IPS-18a (cell line): ENCODE data around the gene RPS3.

Experiments
- H3K27ac ChIP-seq: one replicate; pipeline ENCODE4 v1.5.1; 2013; ENCODE audit warnings: low read length
- H3K27me3 ChIP-seq: one replicate; pipeline ENCODE4 v1.6.1; 2013; ENCODE audit warnings: mild to moderate bottlenecking, low read length; ENCODE audit not compliant: control insufficient read depth, insufficient read depth
- H3K36me3 ChIP-seq: one replicate; pipeline ENCODE4 v1.6.1; 2013; ENCODE audit warnings: low read depth, low read length; ENCODE audit not compliant: control insufficient read depth
- H3K4me1 ChIP-seq: one replicate; pipeline ENCODE4 v1.6.1; 2013; ENCODE audit warnings: low read depth, low read length; ENCODE audit not compliant: control insufficient read depth
- H3K4me3 ChIP-seq: one replicate; pipeline ENCODE4 v1.5.1; 2013; ENCODE audit warnings: low read length
- H3K9ac ChIP-seq: one replicate; pipeline ENCODE4 v1.6.1; 2013; ENCODE audit warnings: mild to moderate bottlenecking, low read length, moderate library complexity
- H3K9me3 ChIP-seq: one replicate; pipeline ENCODE4 v1.6.1; 2013; ENCODE audit warnings: low read depth, low read length; ENCODE audit not compliant: control insufficient read depth

Gene RPS3

DNA sequence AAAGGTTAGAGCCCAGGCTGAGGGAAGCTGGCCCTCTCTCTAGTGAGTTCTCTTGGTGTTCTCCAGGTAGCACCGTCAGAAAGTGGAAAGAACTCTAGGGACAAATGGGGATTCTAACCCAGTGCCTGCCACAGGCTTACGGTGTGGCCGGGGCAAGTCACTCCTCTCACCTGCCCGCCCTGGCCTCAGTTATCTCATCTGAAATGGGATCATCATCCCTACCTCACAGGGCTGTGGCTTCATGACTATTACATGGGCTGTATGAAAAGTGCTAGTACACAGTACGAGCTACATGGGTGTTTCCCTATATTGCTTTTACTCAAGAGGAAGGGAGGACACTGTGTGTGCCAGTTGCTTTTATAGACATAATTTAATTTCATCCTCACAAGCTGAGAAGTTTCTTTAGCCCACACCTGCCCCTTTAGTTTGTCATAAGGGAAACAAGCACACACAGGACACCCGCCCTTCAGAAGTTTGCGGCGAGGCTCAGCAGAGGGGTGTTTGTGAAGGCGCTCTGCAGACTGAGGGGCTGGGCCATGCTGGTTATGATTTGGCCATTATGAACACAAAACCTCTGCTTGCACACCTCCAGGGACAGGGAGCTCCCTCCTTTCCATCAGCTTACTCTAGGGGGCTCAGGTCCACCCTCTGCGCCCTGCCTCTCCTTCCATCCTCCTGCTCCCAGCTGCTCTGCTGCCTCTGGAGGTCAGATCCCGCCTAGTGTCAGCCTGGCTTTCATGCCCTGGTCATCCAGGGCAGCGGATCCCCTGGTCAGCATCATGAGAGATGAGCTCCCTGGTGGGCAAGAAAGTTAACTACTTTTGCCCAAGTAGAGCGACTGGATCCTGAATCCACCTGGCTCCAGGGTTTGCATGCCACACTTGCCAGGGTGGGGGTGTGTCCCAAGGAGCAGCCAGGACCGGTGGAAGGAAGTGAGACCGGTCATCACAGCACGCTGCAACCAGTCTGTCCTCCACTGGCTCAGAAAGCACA, 32.5 kb downstream of the RPS3 start:
- Histone ChIP-seq H3K4me3 (peak overlapping the region; percentile 47), H3K27ac (no peak overlapping the region), H3K36me3 (no peaks in the 10 kb centered on the region), H3K4me1 (peaks cover 12% of the 10 kb centered on the region), H3K9ac (no peak overlapping the region), H3K27me3 (peaks cover 74% of the 10 kb centered on the region), H3K9me3 (peaks cover 5% of the 10 kb centered on the region)

DNA sequence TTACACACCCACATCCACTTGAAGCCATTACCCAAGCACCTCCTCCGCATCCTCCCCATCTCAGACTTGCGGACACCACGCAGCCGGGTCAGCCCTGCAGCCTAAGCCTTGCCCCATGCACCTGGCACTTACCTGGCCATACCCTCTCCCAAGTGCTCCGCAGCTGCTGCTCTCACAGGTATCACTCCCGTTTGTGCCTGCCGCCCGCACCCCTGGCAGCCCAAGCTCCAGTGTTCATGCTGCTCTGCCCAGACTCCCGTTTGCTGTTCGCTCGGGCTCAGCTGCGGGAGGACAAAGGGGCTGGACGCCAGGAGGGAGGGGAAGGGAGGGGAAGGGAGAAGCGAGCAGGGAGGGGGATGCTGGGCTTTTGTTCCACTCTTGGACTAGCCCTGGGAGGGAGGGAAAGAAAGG, 33.6 kb downstream of the RPS3 start, which contains the start of gene KLHL35:
Gene KLHL35, minus strand, starts transcription at position 293 of the 411 bp plus-strand sequence. CDS start 2,574 bp downstream, outside the sequence.
- no peak within 1 kb of the TSS for H3K27ac ChIP-seq
- H3K9ac ChIP-seq = no peak within 1 kb of the TSS
- H3K4me3 ChIP-seq = peak within 1 kb of the TSS; percentile 47
- H3K4me1 ChIP-seq = peaks cover 12% of the 10 kb centered on the region
- H3K36me3 ChIP-seq = no peaks in the 10 kb centered on the region
- H3K9me3 ChIP-seq = peaks cover 5% of the 10 kb centered on the region
- peaks cover 64% of the 10 kb centered on the region for H3K27me3 ChIP-seq

- peaks cover 5% of the 10 kb centered on the region for H3K9me3 ChIP-seq
- peaks cover 58% of the 10 kb centered on the region for H3K27me3 ChIP-seq
- no peaks in the 10 kb centered on the region for H3K36me3 ChIP-seq
- peak overlapping the region; percentile 47 for H3K4me3 ChIP-seq
- H3K27ac ChIP-seq = no peak overlapping the region
- H3K4me1 ChIP-seq = peaks cover 12% of the 10 kb centered on the region
- no peak overlapping the region for H3K9ac ChIP-seq
These were observed 34.1 kb downstream of the RPS3 start for GRCh38 chr11:75433443-75433842.

DNA sequence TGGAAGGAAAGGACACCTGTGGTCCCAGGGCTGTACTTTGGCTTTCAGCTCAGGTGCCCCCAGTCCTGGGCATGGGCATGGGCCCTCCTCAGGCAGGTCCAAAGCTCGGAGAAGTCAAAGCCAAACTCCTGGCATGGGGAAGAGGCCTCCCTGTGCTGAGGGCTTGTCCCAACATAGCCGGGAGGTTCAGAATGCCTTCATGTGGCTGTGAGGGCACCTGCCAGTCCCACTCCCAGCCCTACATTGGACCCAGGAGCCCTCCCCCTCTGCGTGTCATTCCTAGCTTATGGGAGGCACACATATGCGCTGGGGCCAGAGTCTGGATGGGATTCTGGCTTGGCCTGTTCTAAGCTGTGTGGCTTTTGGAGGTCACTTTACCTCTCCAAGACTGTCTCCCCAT, 34.7 kb downstream of the RPS3 start:
- H3K4me1 ChIP-seq = peaks cover 12% of the 10 kb centered on the region
- peaks cover 5% of the 10 kb centered on the region for H3K9me3 ChIP-seq
- no peak overlapping the region for H3K4me3 ChIP-seq
- H3K27ac ChIP-seq = no peak overlapping the region
- peaks cover 52% of the 10 kb centered on the region for H3K27me3 ChIP-seq
- H3K36me3 ChIP-seq = no peaks in the 10 kb centered on the region
- H3K9ac ChIP-seq = no peak overlapping the region

- Histone ChIP-seq H3K36me3 (no peaks in the 10 kb centered on the region), H3K9me3 (no peaks in the 10 kb centered on the region), H3K27me3 (peaks cover 42% of the 10 kb centered on the region), H3K27ac (no peak overlapping the region), H3K9ac (no peak overlapping the region), H3K4me3 (no peak overlapping the region), H3K4me1 (peaks cover 12% of the 10 kb centered on the region)
These were observed 35.7 kb downstream of the RPS3 start for GRCh38 chr11:75434886-75435570.

- Histone ChIP-seq H3K27me3 (peaks cover 37% of the 10 kb centered on the region), H3K27ac (no peak overlapping the region), H3K4me3 (no peak overlapping the region), H3K9me3 (no peaks in the 10 kb centered on the region), H3K36me3 (no peaks in the 10 kb centered on the region), H3K4me1 (peaks cover 12% of the 10 kb centered on the region), H3K9ac (no peak overlapping the region)
These were observed 36.2 kb downstream of the RPS3 start for GRCh38 chr11:75435571-75435925.

DNA sequence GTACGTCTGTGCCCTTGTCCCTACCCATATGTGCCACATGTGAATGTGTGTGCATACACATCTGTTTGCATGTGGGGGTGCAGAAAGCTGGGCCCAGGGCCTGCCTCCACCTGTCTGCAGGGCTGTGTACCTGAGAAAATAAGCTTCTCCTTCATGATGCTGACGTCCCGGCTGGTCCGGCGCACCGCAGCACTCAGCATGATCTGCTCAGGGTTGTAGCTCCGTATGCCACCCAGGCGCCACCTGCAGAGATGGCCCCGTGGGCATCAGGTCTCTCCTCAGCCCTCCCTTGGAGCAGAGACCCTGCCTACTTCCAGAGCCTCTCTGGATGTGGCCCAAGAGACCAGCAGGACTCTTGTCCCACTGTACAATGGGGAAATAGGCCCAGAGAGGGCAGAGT, 37.5 kb downstream of the RPS3 start:
- H3K36me3 ChIP-seq = no peaks in the 10 kb centered on the region
- H3K27ac ChIP-seq = no peak overlapping the region
- H3K4me3 ChIP-seq = no peak overlapping the region
- peaks cover 12% of the 10 kb centered on the region for H3K4me1 ChIP-seq
- peaks cover 25% of the 10 kb centered on the region for H3K27me3 ChIP-seq
- H3K9ac ChIP-seq = no peak overlapping the region
- no peaks in the 10 kb centered on the region for H3K9me3 ChIP-seq

DNA sequence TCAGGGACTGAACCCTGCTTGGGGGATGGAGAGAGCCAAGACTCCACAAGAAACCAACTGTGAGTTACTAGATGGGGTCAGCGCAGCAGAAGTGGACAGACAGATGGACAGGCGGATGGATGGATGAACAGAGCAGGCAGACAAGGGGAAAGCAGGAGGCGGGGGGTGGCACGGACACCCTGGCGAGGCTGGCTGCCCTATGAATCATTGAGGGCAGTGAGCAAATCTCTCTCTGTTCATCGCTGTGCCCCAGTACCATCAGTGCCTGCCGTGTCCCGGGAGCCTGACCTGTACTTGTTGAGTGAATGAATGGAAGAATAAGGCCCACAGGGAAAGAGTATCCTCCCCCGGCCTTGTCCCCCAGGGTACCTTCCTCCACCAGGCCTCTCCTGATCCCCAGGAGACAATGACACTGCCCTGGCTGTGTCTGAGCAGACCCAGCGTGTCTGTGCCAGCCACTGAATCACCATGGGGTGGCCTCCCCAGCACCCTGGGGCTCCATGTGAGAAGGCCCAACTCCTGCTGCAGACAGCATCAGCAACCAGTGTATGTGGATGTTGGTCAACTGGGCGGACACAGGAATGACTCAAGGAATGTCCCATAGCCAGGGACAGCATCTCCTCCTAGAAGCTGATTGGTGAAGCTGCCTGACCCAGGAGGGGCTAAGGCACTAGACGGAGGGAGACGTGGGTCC, 38.8 kb downstream of the RPS3 start:
- Histone ChIP-seq H3K36me3 (no peaks in the 10 kb centered on the region), H3K27ac (no peak overlapping the region), H3K9me3 (no peaks in the 10 kb centered on the region), H3K4me3 (no peak overlapping the region), H3K27me3 (peaks cover 12% of the 10 kb centered on the region), H3K4me1 (peaks cover 3% of the 10 kb centered on the region), H3K9ac (no peak overlapping the region)

- Histone ChIP-seq H3K27ac (no peak overlapping the region), H3K9ac (no peak overlapping the region), H3K4me3 (no peak overlapping the region), H3K9me3 (no peaks in the 10 kb centered on the region), H3K36me3 (no peaks in the 10 kb centered on the region), H3K4me1 (no peaks in the 10 kb centered on the region), H3K27me3 (peaks cover 2% of the 10 kb centered on the region)
These were observed 39.7 kb downstream of the RPS3 start for GRCh38 chr11:75439026-75439425.

DNA sequence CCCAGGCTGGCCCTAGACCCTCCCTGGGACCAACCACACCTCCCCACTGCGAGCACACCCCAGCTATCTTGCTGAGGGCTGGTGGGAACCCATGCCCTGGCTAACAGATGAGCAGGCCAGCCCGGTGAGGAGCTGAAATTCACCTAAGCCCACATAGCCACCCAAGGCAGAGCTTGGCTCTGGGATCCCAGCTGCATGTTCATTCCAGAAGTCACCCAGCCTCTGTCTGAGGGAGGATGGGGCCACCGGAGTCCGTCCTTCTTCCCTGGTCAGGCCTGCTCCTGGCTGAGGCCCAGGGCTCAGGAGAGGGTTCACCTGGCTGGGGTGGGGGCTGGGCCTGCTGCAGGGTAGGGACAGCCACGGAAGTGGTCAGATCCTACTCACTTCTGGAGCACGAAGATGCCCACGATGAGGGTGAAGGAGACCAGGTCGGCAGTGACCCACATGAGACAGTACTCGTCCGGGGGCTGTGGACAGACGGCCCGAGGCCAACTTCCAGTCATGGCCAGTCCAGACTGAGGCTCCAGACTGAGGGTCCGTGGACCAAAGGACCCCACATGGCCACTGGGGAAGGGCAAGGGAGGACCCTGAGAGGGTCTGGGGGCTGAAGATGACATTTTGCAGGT, 40.3 kb downstream of the RPS3 start:
- no peak overlapping the region for H3K4me3 ChIP-seq
- no peaks in the 10 kb centered on the region for H3K4me1 ChIP-seq
- no peaks in the 10 kb centered on the region for H3K36me3 ChIP-seq
- no peaks in the 10 kb centered on the region for H3K9me3 ChIP-seq
- no peak overlapping the region for H3K9ac ChIP-seq
- no peak overlapping the region for H3K27ac ChIP-seq
- H3K27me3 ChIP-seq = no peaks in the 10 kb centered on the region
